NCI-H226 (cell line): ENCODE results near the gene PDZRN3.

Experiments
- DNase-seq: peaks from one replicate; pipeline ENCODE4 v3.0.0-alpha.2; 2015

PDZRN3 gene

GRCh38 chr3:73622091-73622805, 2.5 kb downstream of the PDZRN3 start:
- no peak for DNase-seq

DNA sequence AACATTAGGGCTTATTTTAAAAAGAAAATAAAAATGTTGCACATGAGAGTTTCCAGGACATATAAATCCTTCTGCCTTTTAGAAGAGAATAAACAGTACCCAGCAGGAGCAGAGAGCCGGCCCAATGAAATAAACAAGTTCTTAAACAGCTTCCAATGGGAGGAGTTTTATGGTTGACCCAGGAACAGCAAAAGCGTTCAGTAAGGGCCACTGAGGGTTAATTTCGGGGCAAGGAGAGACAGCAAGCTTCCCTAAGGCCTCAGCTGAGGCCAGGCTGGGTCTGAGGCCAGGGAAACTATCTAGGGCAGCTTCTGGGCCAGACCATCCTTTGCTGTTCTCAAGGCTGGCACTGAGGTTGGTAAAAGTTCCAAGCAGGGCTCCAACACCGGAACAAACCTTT, 3.4 kb downstream of the PDZRN3 start:
- DNase-seq, result no peak

- no peak for DNase-seq
These were observed 6.3 kb downstream of the PDZRN3 start for GRCh38 chr3:73618461-73618860.

- no peak for DNase-seq
These were observed 8.7 kb downstream of the PDZRN3 start for GRCh38 chr3:73616056-73616455.

- DNase-seq, result no peak
These were observed 10.3 kb downstream of the PDZRN3 start for GRCh38 chr3:73614419-73614818.

- DNase-seq, result no peak
These were observed 13.6 kb downstream of the PDZRN3 start for GRCh38 chr3:73611176-73611575.

- DNase-seq, result no peak
These were observed 14.2 kb downstream of the PDZRN3 start for GRCh38 chr3:73610493-73610892.

DNA sequence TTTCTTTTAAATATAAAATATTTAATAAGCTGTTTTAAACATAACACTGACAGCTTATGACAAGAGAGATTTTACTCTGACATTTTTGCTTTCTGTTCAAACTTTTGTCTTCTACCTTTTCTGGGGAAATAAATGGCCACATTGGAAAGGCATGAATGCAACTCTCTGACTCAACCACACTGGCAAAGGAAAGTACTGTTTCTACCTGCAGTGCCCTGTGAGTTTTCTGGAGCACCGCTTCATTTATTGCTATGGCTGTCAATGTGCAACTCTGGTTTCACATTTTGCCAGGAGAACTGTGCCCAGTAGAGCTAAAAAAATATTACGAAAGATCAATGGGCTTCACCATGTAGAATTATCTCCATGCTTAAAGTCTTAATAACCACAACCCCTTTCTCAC, 15.1 kb downstream of the PDZRN3 start:
- no peak for DNase-seq

DNA sequence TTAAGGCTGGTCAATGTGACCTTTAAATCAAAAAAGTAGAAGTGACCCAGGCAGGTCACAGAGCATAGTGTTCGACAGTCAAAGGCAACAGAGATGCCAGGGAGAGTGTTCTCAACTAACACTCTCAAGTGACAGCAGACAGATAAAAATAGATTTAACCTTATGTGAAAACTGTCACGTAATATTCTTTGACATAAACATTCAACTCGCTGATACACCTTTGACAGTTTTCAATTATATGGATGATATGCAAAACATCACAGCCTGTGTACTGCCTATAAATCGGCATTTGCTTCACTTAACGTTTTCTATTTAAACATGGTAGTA, 15.5 kb downstream of the PDZRN3 start:
- no peak for DNase-seq

- DNase-seq, result no peak
These were observed 16.1 kb downstream of the PDZRN3 start for GRCh38 chr3:73608456-73609314.

DNA sequence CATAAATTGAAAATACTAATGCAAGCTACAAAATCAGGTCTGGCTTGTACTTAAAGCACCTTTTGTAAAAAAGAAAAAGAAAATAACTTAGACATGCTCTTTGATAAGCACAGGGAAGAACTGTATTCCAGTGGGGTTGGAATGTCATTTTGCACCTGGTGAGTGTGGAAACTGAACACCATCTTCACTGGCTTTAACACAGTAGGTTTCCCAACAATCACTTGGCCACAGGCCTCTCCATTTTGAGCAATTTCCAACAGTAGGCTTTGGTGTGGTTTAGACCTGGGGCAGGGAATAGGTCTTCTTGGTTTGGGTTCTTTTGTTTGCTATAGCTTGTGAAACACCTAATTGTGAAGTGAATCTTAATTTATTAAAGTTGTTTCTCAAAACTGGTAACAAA, 18.9 kb downstream of the PDZRN3 start:
- DNase-seq, result no peak

GRCh38 chr3:73605412-73605811, 19.3 kb downstream of the PDZRN3 start:
- DNase-seq, result no peak

GRCh38 chr3:73604451-73604850, 20.3 kb downstream of the PDZRN3 start:
- DNase-seq, result no peak

- DNase-seq, result no peak
These were observed 21.0 kb downstream of the PDZRN3 start for GRCh38 chr3:73603762-73604171.

GRCh38 chr3:73602170-73602569, 22.6 kb downstream of the PDZRN3 start:
- DNase-seq, result no peak

- DNase-seq, result no peak
These were observed 23.3 kb downstream of the PDZRN3 start for GRCh38 chr3:73601481-73601880.

DNA sequence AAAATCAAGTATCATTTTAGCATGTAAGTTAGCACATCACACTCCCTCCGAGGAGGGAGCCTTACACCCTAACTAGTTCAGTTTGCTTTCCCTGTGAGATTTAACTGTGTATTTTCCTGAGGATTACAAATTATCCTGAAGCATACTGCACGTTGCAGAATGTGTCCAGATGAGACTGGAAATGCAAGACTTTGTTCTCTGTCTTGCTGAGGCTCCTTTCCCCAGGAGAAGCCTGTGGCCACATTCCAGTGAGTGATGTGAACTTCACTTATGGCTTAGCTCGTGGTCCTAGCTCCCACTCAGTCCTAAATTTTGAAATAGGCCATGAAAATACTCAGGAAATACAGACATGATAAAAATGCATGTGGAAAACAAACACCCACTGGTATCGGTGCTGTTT, 23.7 kb downstream of the PDZRN3 start:
- no peak for DNase-seq

DNA sequence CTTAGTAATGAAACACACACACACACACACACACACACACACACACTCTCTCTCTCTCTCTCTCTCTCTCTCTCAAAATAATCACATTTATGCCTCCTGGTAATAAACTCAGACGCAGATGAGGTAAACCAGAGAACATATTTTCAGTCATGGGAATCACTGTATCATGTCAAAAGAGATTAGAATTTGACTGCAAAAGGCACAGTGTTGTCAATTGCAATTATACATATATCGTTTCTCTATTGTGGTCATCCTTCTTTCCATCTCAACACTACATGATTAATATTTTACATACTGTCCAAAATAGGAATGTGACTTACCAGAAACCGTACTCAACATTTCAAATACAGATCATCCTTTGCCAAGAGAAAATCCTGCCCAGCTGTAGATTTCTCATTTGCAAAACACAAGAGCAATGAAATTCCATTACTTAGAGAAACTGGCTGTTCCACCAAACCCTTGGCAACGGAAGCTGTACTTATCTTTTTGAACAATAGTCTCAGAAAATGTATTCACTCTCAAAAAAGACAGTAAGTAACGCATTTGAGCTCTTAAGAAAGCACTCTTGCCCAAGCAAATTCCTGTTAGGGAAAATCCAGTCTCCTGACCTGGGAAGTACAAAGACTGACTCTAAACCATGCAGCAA, 24.3 kb downstream of the PDZRN3 start:
- no peak for DNase-seq

- no peak for DNase-seq
These were observed 25.1 kb downstream of the PDZRN3 start for GRCh38 chr3:73599605-73600004.

GRCh38 chr3:73597476-73597875, 27.3 kb downstream of the PDZRN3 start:
- DNase-seq, result no peak

- DNase-seq, result no peak
These were observed 32.3 kb downstream of the PDZRN3 start for GRCh38 chr3:73592154-73593144.

- no peak for DNase-seq
These were observed 33.4 kb downstream of the PDZRN3 start for GRCh38 chr3:73591286-73591800.

- no peak for DNase-seq
These were observed 38.1 kb downstream of the PDZRN3 start for GRCh38 chr3:73586628-73587027.
